Activated T-cell treated with anti-CD3 and anti-CD28 coated beads, Interleukin-2, amount 50 U/mL, for 72 hours (primary cell): ENCODE data around the gene KNL1. TPM values are rescaled to one million over a fixed set of nuclear protein-coding genes. Genes with fewer than 3 reads are reported as not detected.

Source experiments
- ATAC-seq, 2 donors: fragments of 150-1000 bp; cut with Tn5 transposase; replicated peaks in 1 of 2; 2 replicates each; pipeline ENCODE4 v1.10.0; 2021; ENCODE audit warnings: moderate library complexity in 2 of 2, mild to moderate bottlenecking in 1 of 2
- DNase-seq, 2 donors: peaks; one replicate each; pipeline ENCODE4 v3.0.0; 2021 to 2022; ENCODE audit warnings: mixed read lengths in 1 of 2
- H3K27ac Mint-ChIP-seq: one replicate; pipeline ENCODE4 v1.8.0; 2022; ENCODE audit warnings: mild to moderate bottlenecking, moderate library complexity, mixed read lengths
- H3K27me3 Mint-ChIP-seq: one replicate; pipeline ENCODE4 v1.8.0; 2022; ENCODE audit warnings: low read depth, mixed read lengths
- H3K36me3 Mint-ChIP-seq, 2 donors: one replicate each; pipeline ENCODE4 v1.8.0; 2022; ENCODE audit warnings: mixed read lengths in 2 of 2, mild to moderate bottlenecking in 1 of 2; ENCODE audit not compliant: insufficient read depth in 2 of 2
- H3K4me1 Mint-ChIP-seq: one replicate; pipeline ENCODE4 v1.8.0; 2022; ENCODE audit warnings: low read depth, mixed read lengths
- H3K4me3 Mint-ChIP-seq, 2 donors: one replicate each; pipeline ENCODE4 v1.8.0; 2022; ENCODE audit warnings: mild to moderate bottlenecking in 2 of 2, mixed read lengths in 2 of 2, moderate library complexity in 2 of 2
- H3K9me3 Mint-ChIP-seq, 2 donors: one replicate each; pipeline ENCODE4 v1.8.0; 2022; ENCODE audit warnings: mixed read lengths in 2 of 2
- total RNA-seq, 2 donors: library from RNA; stranded (reverse); gene quantifications; one replicate each; pipeline ENCODE4 v1.2.3, GENCODE V29; 2022

The KNL1 gene, protein sequence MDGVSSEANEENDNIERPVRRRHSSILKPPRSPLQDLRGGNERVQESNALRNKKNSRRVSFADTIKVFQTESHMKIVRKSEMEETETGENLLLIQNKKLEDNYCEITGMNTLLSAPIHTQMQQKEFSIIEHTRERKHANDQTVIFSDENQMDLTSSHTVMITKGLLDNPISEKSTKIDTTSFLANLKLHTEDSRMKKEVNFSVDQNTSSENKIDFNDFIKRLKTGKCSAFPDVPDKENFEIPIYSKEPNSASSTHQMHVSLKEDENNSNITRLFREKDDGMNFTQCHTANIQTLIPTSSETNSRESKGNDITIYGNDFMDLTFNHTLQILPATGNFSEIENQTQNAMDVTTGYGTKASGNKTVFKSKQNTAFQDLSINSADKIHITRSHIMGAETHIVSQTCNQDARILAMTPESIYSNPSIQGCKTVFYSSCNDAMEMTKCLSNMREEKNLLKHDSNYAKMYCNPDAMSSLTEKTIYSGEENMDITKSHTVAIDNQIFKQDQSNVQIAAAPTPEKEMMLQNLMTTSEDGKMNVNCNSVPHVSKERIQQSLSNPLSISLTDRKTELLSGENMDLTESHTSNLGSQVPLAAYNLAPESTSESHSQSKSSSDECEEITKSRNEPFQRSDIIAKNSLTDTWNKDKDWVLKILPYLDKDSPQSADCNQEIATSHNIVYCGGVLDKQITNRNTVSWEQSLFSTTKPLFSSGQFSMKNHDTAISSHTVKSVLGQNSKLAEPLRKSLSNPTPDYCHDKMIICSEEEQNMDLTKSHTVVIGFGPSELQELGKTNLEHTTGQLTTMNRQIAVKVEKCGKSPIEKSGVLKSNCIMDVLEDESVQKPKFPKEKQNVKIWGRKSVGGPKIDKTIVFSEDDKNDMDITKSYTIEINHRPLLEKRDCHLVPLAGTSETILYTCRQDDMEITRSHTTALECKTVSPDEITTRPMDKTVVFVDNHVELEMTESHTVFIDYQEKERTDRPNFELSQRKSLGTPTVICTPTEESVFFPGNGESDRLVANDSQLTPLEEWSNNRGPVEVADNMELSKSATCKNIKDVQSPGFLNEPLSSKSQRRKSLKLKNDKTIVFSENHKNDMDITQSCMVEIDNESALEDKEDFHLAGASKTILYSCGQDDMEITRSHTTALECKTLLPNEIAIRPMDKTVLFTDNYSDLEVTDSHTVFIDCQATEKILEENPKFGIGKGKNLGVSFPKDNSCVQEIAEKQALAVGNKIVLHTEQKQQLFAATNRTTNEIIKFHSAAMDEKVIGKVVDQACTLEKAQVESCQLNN (N-terminal part only)
- total RNA-seq = 10 to 100 TPM; 32.5 to 34.1 TPM

DNA sequence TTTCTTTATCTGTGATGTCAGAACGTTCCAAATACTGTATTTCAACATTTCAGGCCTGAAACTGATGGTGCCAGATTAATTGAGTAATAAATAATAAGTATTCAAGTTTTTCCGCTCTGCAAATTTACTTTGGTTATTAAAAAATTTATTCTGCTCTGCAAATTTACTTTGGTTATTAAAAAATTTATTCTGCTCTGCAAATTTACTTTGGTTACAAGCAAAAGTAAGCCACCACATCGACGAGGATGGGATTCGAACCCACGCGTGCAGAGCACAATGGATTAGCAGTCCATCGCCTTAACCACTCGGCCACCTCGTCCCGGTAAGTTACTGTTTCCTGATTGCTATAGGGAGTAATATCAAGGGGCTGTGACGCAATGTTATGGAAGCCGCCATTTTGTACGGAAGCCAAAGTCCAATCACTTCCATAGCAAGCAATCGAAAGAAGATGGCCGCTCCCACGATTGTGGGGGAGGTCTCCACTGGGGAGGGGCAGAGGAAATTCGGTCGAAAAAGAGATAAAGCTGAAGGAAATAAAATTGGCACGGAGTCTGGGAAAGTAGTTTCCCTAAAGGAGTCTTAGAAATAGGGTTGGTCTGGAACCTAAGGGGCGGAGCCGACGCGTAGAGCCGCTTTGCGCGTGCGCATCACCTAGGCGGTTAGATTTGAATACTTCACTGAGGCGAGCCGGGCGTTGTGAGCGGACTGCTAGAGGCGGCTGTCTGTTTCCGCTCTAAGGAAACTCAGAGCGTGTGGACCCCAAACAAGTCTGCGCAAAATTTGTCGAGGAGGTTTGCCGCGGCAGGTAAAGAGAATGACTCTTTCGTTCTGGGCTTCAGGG is at the start of gene KNL1:
Gene KNL1, plus strand, starts transcription at position 662 of the 841 bp plus-strand sequence. CDS start 8,683 bp downstream, outside the sequence.
- DNase-seq (peak; percentile 90 to 91), ATAC-seq (peak; percentile 86)
- H3K4me3 Mint-ChIP-seq = peak within 1 kb of the TSS; percentile 85 to 90
- H3K4me1 Mint-ChIP-seq = peaks cover 27% of the 10 kb centered on the region
- H3K36me3 Mint-ChIP-seq = peaks cover 1 to 3% of the 10 kb centered on the region in 2 donors
- peaks cover 7% of the 10 kb centered on the region for H3K27me3 Mint-ChIP-seq
- H3K9me3 Mint-ChIP-seq = no peaks in the 10 kb centered on the region
- peak within 1 kb of the TSS; percentile 98 for H3K27ac Mint-ChIP-seq

DNA sequence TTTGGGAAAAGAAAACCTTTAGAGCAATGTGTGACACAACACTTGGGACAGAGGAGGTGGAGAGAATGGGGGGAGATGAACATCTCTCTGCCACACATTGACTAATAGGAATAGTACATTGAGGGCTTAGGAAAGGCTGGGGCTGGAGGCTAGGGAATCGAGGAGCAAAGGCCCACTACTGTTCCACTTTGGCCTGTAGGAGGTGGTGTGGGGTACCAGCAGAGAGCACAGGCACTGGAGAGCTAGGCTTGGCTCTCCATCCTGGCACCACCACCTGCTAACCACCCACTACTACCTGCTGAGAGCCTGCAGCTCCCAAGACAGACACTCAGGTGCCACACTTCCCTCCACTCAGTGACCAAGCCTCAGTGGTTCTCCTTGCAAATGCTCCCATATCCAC is 48.6 kb upstream of the KNL1 start:
- Mint-ChIP-seq H3K27ac (no peak overlapping the region), H3K9me3 (no peaks in the 10 kb centered on the region), H3K27me3 (no peaks in the 10 kb centered on the region), H3K36me3 (peaks cover 2 to 8% of the 10 kb centered on the region in 2 donors), H3K4me1 (peaks cover 4% of the 10 kb centered on the region), H3K4me3 (no peak overlapping the region)
- ATAC-seq (no peak), DNase-seq (no peak)

DNA sequence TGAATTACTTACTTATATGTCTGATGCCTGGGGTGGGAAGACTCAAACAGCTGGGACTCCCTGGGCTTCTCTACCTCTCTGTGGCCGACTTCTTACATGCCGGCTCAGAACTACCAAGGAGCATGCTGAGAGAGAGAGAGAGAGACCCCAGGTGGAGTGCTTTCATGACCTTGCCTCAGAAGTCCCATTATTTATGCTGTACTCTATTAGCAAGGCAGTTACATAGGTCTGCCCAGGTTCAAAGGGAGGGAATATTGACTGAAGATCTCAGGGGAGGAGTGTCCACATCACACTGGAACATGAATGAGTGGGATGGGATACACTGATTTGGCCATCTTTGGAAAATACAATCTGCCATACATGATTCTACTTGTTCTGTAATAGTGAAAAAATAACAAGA is 45.4 kb upstream of the KNL1 start:
- Mint-ChIP-seq H3K4me3 (no peak overlapping the region), H3K9me3 (no peaks in the 10 kb centered on the region), H3K4me1 (peaks cover 4% of the 10 kb centered on the region), H3K36me3 (peaks cover 2 to 9% of the 10 kb centered on the region in 2 donors), H3K27me3 (no peaks in the 10 kb centered on the region), H3K27ac (no peak overlapping the region)
- ATAC-seq (no peak), DNase-seq (no peak)

DNA sequence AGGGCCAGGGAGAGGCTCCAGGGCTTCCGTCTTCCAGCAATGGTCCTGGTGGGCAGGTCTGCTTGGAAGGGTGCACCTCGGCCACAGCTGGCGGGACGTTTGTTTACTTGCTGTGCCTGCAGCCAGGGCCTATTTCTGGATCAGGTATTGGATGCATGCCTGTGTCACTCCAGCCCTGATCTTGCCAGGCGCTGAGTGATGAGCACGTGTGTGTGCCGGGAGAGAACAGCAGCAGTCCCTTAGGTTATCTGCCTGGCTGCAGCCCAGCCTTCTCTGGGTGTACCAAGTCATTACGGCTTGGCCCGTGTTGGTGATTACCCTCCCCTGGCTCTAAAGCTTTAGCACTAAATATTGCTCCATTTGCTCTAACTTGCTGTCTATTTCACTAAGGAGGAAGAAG is 44.2 kb upstream of the KNL1 start:
- no peaks in the 10 kb centered on the region for H3K4me1 Mint-ChIP-seq
- H3K9me3 Mint-ChIP-seq = no peaks in the 10 kb centered on the region
- H3K4me3 Mint-ChIP-seq = no peak overlapping the region
- DNase-seq (no peak), ATAC-seq (no peak)
- H3K36me3 Mint-ChIP-seq = peaks cover 2 to 9% of the 10 kb centered on the region in 2 donors
- no peaks in the 10 kb centered on the region for H3K27me3 Mint-ChIP-seq
- no peak overlapping the region for H3K27ac Mint-ChIP-seq

DNA sequence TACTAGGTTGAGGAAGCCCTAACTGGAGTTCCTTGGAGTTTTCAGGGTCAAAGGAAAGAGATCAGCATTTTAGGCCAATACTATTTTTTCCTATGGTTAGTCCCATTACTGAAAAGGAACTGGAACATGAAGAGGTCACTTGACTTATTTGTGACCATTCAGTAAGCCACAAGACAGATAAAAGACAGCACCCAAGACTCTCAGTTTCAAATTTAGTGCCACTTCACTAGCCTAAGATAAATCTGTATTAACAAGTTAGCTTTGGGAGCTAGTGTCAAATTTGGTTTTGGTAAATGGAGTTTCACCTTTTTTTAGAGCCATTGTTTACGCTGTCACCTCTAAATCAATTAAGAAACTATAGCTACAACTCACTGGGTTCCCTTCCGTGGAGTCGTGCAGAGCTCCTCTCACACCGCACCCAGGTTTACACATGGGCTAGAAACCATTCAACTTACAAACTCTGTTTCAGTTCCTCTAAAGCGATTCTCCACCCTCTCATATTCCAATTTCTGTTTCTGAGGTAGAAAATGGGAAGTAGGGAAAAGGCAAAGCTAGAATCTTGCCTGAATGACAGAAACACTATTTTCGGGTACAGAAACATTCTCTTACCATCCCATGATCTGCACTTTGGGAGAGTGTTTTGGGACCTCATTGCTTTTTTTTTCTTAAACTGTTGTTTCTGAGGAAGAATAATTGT is 43.6 kb upstream of the KNL1 start:
- no peaks in the 10 kb centered on the region for H3K9me3 Mint-ChIP-seq
- no peak overlapping the region for H3K27ac Mint-ChIP-seq

DNA sequence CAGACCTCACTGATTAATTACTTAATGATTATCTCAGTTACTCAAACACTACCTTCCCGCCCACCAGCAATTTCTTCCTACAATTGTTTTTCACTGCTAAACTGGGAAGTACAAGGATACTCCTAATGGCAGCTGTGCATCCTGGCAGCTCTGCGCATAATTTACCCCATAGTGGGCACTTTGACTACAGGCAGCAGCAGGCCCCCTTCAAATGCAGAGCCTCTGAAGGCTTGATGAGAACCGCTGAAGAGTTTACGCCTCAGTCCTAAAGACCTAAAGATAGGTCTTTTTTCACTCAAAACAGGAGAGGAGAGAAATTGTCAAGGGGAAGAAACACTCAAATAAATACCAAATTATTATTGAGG is 39.9 kb upstream of the KNL1 start:
- DNase-seq (no peak), ATAC-seq (no peak)
- no peak overlapping the region for H3K27ac Mint-ChIP-seq
- no peak overlapping the region for H3K4me3 Mint-ChIP-seq
- peaks cover 0 to 10% of the 10 kb centered on the region in 2 donors for H3K36me3 Mint-ChIP-seq
- peaks cover 8% of the 10 kb centered on the region for H3K4me1 Mint-ChIP-seq
- H3K27me3 Mint-ChIP-seq = no peaks in the 10 kb centered on the region
- H3K9me3 Mint-ChIP-seq = no peaks in the 10 kb centered on the region

More for the DNA sequence above, 43.6 kb upstream of the KNL1 start:
- peaks cover 2 to 10% of the 10 kb centered on the region in 2 donors for H3K36me3 Mint-ChIP-seq
- ATAC-seq = no peak
- H3K4me1 Mint-ChIP-seq = no peaks in the 10 kb centered on the region
- H3K4me3 Mint-ChIP-seq = no peak overlapping the region
- no peak for DNase-seq
- H3K27me3 Mint-ChIP-seq = no peaks in the 10 kb centered on the region

DNA sequence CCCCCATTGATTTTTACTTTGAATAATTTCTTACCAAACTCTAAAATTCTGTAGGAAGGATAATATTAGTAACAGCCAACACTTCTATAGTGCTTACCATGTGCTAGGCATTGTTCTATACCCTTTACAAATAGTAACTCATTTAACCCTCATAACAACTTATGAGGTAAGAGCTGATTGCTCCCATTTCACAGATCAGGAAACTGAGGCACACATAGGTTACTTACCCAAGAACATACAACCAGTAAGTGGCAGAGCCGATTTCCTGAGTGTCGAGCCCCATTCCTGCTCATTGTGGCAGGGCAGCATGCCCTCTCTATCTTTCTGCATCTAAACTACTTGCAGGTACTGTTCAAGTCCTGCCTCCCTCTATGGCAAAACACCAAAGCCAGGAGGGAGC is 38.2 kb upstream of the KNL1 start:
- Mint-ChIP-seq H3K27ac (no peak overlapping the region), H3K4me3 (no peak overlapping the region), H3K4me1 (peaks cover 19% of the 10 kb centered on the region), H3K36me3 (peaks cover 0 to 8% of the 10 kb centered on the region in 2 donors), H3K27me3 (no peaks in the 10 kb centered on the region), H3K9me3 (no peaks in the 10 kb centered on the region)
- ATAC-seq (no peak), DNase-seq (no peak)

DNA sequence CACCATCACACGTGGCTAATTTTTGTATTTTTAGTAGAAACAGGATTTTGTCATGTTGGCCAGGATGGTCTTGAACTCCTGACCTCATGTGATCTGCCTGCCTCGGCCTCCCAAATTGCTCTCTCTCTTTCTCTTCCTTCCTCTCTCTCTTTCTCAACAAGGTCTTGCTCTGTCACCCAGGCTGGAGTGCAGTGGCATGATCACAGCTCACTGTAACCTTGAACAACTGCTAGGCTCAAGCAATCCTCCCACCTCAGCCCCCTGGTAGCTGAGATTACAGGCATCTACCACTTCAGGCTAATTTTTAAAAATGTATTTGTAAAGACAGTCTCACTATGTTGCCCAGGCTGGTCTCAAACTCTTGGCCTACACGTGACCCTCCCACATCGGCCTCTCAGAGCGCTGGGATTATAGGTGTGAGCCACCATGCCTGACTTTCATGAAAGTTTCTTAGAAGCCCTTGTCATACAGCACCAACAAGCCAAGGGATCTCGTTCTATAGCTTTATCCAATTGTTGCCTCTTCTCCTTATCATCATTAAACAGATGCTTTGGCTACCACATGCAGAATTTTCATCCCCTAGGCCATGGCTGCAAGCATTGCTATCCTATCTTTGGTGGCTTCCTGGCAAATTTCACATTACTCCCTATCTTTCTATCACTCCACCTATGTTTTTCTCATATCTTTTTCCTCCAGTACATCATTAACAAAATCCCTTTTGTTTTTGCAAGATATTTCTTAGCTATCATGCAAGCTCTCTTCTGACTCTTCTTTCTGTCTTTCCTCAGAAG is 34.9 kb upstream of the KNL1 start:
- Mint-ChIP-seq H3K9me3 (no peaks in the 10 kb centered on the region), H3K4me3 (no peak overlapping the region), H3K27ac (peak overlapping the region; percentile 27), H3K36me3 (peaks cover 0 to 10% of the 10 kb centered on the region in 2 donors), H3K4me1 (peaks cover 28% of the 10 kb centered on the region), H3K27me3 (no peaks in the 10 kb centered on the region)
- no peak for ATAC-seq
- no peak for DNase-seq

DNA sequence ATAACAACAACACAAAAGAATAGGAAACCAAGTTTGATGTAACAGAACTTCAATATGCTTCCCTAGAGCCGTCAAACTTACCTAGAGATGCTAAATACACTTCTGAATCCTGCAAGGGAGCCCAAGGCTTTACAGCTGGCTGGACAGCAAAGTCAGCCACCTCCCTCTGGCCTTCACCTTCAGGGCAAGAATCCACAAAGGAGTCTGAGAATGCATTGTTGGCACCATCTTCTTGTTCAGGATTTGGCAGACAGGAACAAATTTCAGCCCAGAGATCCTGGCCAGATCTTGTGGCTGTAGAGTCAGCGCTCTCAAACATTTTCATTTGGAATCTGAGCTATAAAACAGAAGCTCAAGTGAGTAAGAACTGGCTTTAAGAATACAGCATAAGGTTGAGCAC is 31.4 kb upstream of the KNL1 start:
- no peak overlapping the region for H3K4me3 Mint-ChIP-seq
- H3K27ac Mint-ChIP-seq = no peak overlapping the region
- peaks cover 0 to 3% of the 10 kb centered on the region in 2 donors for H3K36me3 Mint-ChIP-seq
- H3K9me3 Mint-ChIP-seq = no peaks in the 10 kb centered on the region
- ATAC-seq (no peak), DNase-seq (no peak)
- H3K27me3 Mint-ChIP-seq = peaks cover 6% of the 10 kb centered on the region
- H3K4me1 Mint-ChIP-seq = peaks cover 46% of the 10 kb centered on the region

DNA sequence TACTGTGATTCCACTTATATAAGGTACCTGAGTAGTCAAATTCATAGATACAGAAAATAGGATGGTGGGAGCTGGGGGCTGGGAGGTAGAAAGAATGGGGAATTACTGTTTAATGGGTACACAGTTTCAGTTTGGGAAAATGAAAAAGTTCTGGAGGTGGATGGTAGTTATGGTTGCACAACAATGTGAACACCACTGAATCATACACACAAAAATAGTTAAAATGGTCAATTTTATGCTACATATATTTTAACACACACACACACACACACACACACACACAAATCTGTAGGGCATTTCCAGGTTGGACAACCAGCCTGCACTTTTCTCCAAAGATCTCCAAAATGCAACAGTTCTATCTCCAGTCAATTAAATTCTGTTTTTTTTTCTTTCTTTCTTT is 30.6 kb upstream of the KNL1 start:
- peaks cover 0 to 3% of the 10 kb centered on the region in 2 donors for H3K36me3 Mint-ChIP-seq
- H3K4me1 Mint-ChIP-seq = peaks cover 48% of the 10 kb centered on the region
- H3K9me3 Mint-ChIP-seq = no peaks in the 10 kb centered on the region
- ATAC-seq (no peak), DNase-seq (no peak)
- no peak overlapping the region for H3K27ac Mint-ChIP-seq
- peaks cover 6% of the 10 kb centered on the region for H3K27me3 Mint-ChIP-seq
- peak overlapping the region; percentile 93 for H3K4me3 Mint-ChIP-seq
